Measurements from ENCODE around the gene SFRP2.

GRCh38 chr4:153784166-153784699, 4.7 kb downstream of the SFRP2 start:
- TF ChIP-seq POLR2AphosphoS5 (IDR thresholded peaks at IDR 0.05) (no peak), CTCF (IDR thresholded peaks at IDR 0.05) (no peak)

Data from stomach (tissue), 4 donors.